ENCODE results near the gene KLHL29. TPM values are rescaled to one million over a fixed set of nuclear protein-coding genes. Genes with fewer than 3 reads are reported as not detected.

Gene KLHL29
- total and polyA plus RNA-seq, 10 of the 15 experiments (the other 5 are each of a cell fraction or from before 2014, with no cell fraction given) = 1.4 to 19.5 (median 6.1) TPM

DNA sequence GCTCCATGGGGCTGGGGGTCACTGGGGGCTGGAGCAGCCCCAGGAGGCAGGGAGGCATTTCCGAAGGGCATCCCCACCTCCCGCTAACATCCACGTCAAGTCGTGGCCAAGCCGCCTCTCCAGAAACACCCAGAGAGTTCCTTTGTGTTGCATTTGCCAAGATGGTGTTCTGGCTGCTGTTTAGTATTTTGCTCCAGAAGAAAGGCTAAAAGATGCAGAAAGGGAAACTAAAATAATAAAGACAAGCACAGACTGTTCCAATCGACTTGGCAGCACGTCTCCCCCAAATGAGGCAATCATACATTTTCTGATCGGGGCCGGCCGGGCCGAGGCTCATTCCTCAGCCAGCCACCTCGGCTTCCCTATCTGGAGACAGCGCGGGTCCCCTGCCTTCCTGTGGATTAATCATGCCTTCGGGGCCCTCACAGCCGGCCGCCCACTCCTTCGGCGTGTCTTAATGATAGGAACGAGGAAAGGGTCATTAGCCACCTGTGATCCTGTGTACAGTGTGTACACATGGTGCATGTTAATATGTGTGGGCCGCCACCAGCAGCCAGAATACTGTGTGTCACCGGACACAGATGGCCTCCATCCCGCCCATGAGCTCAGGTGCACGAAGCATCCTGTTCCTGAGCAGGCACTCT is 169.2 kb downstream of the KLHL29 start:
- CTCF ChIA-PET = no interaction called here
- Histone ChIP-seq H3K27me3 (replicated peaks in 1 of 2; ENCODE audit: control insufficient read depth in 2 of 2, insufficient read depth in 2 of 2, low read length in 1 of 2) (no peaks in the 10 kb centered on the region), H2AFZ (ENCODE audit: control insufficient read depth, low read depth, low read length) (no peak overlapping the region), H3K9me3 (replicated peaks; ENCODE audit: control insufficient read depth, insufficient read depth, low read length) (no peaks in the 10 kb centered on the region), H3K27ac (ENCODE audit: control insufficient read depth, insufficient read depth) (no peak overlapping the region), H3K79me2 (ENCODE audit: control insufficient read depth, insufficient read depth, low read length) (no peaks in the 10 kb centered on the region), H3K4me1 (ENCODE audit: control insufficient read depth, insufficient read depth, low read length) (no peaks in the 10 kb centered on the region), H4K20me1 (ENCODE audit: control insufficient read depth, insufficient read depth) (no peaks in the 10 kb centered on the region), H3K9ac (ENCODE audit: control insufficient read depth, insufficient read depth, low read length) (no peak overlapping the region), H3K4me3 (no peak overlapping the region), H3K4me2 (ENCODE audit: control insufficient read depth, insufficient read depth) (no peak overlapping the region), H3K36me3 (ENCODE audit: control insufficient read depth in 2 of 2, insufficient read depth in 2 of 2, low read length in 1 of 2) (peaks cover 0 to 2% of the 10 kb centered on the region in 2 experiments; a peak in 2 of 4 replicates)
- intact Hi-C loops (cut with micrococcal nuclease; ENCODE audit: unreplicated experiment) (no loop called here), in situ Hi-C loops (cut with MboI) (no loop called here)
- DNase-seq (ENCODE audit: low read depth, low spot score) (no peak), ATAC-seq (no peak), FAIRE-seq (no peak)
- no TSS peak for BruUV-seq (replicated peaks)
- POLR2A ChIA-PET = no interaction called here
- SMC1A ChIA-PET (ENCODE audit: uncharacterized antibody, unreplicated experiment) = no interaction called here
- TF ChIP-seq SPI1 (IDR thresholded peaks at IDR 0.05; ENCODE audit: borderline replicate concordance, insufficient read depth, low read depth, low read length) = no peak
- TF ChIP-seq MYB (IDR thresholded peaks at IDR 0.05; ENCODE audit: borderline replicate concordance, low read depth, low read length) = no peak
- TF ChIP-seq SMAD5 (IDR thresholded peaks at IDR 0.05; ENCODE audit: low read depth) = no peak
- no peak for TF ChIP-seq RUNX3 (IDR thresholded peaks at IDR 0.05; ENCODE audit: low read length)
- no peak for TF ChIP-seq NBN (IDR thresholded peaks at IDR 0.05)
- no peak for TF ChIP-seq POLR2AphosphoS5 (IDR thresholded peaks at IDR 0.05; ENCODE audit: low read length)
- TF ChIP-seq SIN3A (IDR thresholded peaks at IDR 0.05; ENCODE audit: low read depth, low read length) = no peak
- no peak for TF ChIP-seq CBX5 (IDR thresholded peaks at IDR 0.05; ENCODE audit: low read depth)
- TF ChIP-seq ZZZ3 (IDR thresholded peaks at IDR 0.05; ENCODE audit: control insufficient read depth, insufficient read length, low read depth) = no peak
- no peak for TF ChIP-seq NFYB (IDR thresholded peaks at IDR 0.05; ENCODE audit: insufficient read depth, low read depth, low read length)
- no peak for TF ChIP-seq RELA (IDR thresholded peaks at IDR 0.05; ENCODE audit: borderline replicate concordance, partially characterized antibody)
- TF ChIP-seq, protein P1, sequence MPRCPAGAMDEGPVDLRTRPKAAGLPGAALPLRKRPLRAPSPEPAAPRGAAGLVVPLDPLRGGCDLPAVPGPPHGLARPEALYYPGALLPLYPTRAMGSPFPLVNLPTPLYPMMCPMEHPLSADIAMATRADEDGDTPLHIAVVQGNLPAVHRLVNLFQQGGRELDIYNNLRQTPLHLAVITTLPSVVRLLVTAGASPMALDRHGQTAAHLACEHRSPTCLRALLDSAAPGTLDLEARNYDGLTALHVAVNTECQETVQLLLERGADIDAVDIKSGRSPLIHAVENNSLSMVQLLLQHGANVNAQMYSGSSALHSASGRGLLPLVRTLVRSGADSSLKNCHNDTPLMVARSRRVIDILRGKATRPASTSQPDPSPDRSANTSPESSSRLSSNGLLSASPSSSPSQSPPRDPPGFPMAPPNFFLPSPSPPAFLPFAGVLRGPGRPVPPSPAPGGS (IDR thresholded peaks at IDR 0.05; ENCODE audit: borderline replicate concordance, insufficient read depth, low read depth, low read length, poor library complexity, severe bottlenecking) = no peak
- TF ChIP-seq TCF7 (IDR thresholded peaks at IDR 0.05; ENCODE audit: borderline replicate concordance) = no peak
- no peak for TF ChIP-seq SIX5 (IDR thresholded peaks at IDR 0.05; ENCODE audit: low read depth, low read length, severe bottlenecking)
- TF ChIP-seq IKZF1 (conservative IDR thresholded peaks at IDR 0.05) = no peak
- TF ChIP-seq, protein P2, sequence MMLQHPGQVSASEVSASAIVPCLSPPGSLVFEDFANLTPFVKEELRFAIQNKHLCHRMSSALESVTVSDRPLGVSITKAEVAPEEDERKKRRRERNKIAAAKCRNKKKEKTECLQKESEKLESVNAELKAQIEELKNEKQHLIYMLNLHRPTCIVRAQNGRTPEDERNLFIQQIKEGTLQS (IDR thresholded peaks at IDR 0.05; ENCODE audit: borderline replicate concordance, extremely low read depth, low read depth, low read length) = no peak
- TF ChIP-seq, protein P3, sequence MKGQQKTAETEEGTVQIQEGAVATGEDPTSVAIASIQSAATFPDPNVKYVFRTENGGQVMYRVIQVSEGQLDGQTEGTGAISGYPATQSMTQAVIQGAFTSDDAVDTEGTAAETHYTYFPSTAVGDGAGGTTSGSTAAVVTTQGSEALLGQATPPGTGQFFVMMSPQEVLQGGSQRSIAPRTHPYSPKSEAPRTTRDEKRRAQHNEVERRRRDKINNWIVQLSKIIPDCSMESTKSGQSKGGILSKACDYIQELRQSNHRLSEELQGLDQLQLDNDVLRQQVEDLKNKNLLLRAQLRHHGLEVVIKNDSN (IDR thresholded peaks at IDR 0.05; ENCODE audit: borderline replicate concordance, extremely low read length, insufficient read depth, low read depth, low read length) = no peak
- 84% methylated on average over 24 of the region's 24 CpGs for WGBS (ENCODE audit: insufficient coverage, insufficient replicate concordance, low lambda C conversion rate, missing lambda C conversion rate)
- RAD21 ChIA-PET (ENCODE audit: unreplicated experiment) = no interaction called here
